GM19468 (cell line): ENCODE data around the gene RASA3.
"Not testable (repeated sequence)": the region's sequence is repeated elsewhere in the genome, so short reads cannot be mapped to it uniquely, and the experiment has no call there.

Experiments used
- ATAC-seq: cut with Tn5 transposase; IDR thresholded peaks from one replicate; pipeline ENCODE4 v1.9.1; 2021; ENCODE audit warnings: mild to moderate bottlenecking, moderate library complexity, moderate number of reproducible peaks; ENCODE audit not compliant: unreplicated experiment; ENCODE audit errors: extremely low read depth

The RASA3 gene

DNA sequence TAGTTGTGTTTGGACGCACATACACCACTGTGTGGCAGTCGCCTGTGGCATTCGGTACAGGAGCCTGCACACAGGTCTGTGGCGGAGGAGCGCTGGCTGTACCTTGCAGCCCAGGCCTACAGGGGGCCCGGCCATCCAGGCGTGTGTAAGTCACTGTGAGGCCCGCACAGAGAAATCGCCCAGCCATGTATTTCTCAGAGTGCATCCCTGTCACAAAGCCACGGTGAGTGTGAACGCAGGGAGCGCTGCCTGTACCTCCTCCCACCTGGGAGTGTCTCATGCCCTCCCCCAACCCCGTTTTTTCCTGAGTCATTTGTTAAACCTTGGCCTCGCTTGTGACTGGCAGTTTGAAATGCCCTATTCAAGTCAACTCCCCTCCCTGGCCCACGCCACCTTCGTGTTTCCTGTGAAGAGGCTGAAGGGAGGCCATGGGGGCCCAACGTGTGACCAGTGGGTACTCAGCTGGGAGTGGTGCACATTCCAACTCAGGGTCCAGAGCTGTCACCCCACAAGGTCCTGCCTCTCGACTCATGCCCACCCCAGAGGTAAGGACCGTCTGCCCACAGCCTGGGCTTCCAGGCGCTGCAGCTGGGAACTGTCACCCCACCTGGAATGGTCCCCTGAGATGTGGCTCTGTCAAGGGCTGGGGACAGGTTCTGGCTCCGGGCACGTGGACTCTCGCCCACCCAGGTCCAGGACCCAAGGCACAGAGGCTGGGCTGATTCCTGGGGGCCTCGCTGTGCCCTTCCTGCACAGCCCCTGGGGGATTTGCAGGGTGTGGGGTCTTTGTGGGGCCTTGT lies 11.6 kb upstream of the RASA3 start:
- ATAC-seq = peak; percentile 32

DNA sequence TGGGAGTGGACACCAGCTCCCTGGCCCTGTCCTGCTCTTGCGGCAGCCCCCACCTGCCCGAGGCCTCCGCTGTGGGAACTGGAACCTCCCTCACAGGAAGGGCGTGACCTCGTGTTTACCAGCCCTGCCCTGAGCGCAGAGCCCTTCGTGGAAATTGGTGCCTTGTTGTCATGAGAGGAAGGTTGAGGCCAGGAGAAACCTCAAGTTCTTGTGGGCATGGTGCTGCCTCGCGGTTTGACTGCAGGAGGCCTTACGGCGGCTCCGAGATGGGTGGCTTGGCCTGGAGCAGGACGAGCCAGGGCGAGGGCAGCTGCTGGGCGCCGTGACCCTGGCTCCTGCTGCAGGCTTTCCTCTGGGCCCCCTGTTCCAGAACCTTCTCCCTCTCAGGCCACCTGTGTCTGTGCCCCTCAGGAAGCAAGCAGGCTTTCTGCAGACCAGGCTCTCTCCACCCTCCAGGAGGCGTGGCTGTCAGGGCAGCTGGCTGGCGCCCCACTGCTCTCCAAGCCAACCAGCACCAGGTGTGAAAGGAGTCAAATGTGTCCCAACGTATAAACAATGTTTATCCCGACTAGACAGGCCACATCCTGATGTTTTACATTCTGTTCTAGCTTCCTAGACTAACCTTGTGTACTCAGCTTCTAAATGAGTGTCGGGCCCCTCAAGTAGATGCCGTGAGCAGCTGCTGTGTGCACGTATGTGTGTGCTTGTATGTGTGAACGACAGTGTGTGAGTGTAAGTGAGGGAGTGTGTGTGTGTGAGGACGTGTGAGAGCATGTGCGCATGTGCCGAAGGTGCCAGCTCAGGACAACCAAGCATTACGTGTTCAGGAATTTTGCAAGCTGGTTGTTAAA lies 10.4 kb upstream of the RASA3 start:
- no peak for ATAC-seq

GRCh38 chr13:114142137-114142550 lies 9.7 kb upstream of the RASA3 start:
- no peak for ATAC-seq

DNA sequence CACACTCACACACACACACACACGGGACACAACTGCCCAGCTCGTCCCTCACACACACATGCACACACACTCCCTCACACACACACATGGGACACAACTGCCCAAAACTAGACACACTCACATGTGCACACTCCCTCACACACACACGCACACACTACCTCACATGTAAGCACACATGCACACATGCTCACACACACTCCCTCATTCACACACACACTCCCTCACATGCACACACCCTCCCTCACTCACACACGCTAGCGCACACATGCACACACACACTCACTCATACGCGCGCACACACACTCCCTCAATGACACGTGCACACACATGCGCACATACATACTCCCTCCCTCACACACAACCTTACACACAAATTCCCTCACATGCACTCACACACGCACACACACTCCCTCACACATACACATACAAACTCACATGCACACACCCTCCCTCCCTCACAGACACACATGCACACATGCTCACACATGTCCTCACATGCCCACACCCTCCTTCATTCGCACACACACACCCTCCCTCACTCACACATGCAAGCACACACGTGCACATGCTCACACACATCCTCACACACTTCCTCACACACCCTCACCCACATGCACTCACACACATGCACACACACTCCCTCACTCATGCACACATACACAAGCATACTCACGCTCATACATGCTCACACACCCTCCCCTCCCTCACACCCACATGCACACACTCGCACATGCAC lies 9.0 kb upstream of the RASA3 start:
- ATAC-seq = no peak

- no peak for ATAC-seq
Measured at GRCh38 chr13:114140906-114141250, 8.5 kb upstream of the RASA3 start.

DNA sequence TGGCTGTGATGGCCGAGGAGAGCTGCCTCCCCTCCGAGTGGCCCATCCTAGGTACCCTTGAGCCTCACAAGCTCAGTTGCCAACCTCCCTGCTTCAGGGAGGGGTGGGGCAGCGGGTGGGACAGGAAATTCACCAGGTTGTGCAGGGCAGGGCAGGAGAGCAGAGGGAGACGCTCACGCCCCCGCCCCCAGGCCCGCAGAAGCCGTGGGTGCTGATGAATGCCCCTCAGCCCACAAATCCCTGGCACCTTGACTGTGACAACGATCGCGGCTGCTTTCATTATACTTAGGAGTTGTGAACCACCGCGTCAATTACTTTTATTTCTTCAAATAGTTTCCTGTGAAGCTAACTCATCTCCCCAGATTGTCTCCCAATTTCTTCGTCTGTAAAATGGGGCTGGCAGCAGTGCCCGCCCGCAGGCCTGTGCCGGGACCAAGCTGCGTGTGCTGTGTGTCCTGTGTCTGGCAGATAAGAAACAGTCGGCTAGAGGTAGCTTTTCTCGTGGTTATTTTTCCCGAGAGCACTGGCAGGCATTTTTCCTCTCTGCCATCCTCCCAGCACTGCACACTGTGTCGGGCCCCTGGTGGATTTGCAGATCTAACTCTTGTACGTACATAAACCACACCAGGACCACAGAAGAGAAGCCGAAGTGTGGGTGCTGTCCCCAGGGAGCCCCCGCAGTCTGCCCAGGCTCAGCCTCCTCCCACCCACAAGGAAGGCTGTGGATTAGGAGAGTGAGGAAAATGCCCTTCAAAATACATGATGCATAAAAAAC lies 7.9 kb upstream of the RASA3 start:
- no peak for ATAC-seq

GRCh38 chr13:114136576-114136975 lies 4.2 kb upstream of the RASA3 start:
- ATAC-seq = no peak

DNA sequence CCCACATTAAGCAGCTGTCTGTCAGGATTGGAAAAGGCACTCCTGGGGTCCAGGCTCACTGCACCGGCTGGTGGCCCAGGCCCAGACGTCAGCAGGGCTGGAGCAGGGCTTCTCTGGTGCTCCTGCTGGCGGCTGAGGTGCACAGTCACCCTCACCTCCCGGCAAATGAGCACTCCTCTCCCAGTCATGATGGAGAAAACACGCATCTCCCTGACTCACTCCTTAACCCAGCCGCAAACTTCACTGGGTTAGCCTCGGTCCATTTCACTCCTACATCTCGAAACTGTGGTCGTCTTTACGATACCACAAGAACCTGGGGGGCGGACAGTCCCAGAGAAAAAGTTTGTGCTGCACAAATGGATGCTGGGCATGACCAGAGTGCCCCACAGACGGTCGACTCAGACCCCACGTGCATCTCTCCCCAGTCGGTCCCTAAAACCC lies 3.3 kb upstream of the RASA3 start:
- ATAC-seq = no peak

- no peak for ATAC-seq
Measured at GRCh38 chr13:114134944-114135610, 2.7 kb upstream of the RASA3 start.

DNA sequence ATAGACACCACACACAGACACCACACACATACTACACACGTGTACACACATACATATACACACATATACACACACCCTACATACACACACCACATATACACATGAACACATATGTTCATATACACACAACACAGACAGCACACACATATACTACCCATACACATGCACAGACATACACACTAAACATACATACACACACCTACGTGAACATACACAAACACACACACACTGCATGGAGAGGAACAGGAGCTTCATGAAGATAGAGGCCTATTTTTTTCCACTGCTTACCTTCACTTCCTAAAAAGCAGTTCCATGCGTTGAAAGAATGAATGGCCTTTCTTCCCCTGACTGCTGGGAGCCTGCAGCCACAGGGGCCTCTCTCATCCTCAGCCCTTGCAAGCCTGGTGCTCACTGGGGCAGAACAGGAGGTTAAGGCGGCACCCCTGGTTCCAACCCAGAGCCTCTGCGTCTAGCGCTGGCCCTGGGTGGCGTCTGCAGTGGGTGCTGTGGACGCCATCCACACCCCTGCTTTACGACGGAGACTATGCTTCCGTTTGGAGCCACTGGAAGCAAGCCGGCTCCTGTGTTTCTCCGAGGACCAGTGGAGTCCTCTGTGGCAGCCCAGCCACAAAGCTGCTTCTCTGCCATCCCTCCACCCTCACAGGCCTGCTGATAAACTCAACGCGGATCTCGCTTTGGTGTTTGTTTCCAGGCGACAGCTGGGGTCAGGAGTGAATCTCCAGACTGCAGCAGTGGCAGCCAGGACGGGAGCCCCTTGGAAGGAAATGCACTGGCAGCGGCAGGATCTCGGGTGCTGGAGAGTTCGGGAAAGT lies 1.9 kb upstream of the RASA3 start:
- no peak for ATAC-seq

GRCh38 chr13:114133552-114133951 lies 1.1 kb upstream of the RASA3 start:
- not testable (repeated sequence) for ATAC-seq

DNA sequence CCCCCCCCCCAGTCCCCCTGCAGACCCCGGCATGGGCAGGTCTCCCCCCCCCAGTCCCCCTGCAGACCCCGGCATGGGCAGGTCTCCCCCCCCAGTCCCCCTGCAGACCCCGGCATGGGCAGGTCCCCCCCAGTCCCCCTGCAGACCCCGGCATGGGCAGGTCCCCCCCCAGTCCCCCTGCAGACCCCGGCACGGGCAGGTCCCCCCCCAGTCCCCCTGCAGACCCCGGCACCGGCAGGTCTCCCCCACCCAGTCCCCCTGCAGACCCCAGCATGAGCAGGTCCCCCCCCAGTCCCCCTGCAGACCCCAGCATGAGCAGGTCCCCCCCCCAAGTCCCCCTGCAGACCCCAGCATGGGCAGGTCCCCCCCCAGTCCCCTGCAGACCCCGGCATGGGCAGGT lies 703 bp upstream of the RASA3 start:
- ATAC-seq = not testable (repeated sequence)

GRCh38 chr13:114131583-114132418 lies 622 bp downstream of the RASA3 start:
- no peak for ATAC-seq

DNA sequence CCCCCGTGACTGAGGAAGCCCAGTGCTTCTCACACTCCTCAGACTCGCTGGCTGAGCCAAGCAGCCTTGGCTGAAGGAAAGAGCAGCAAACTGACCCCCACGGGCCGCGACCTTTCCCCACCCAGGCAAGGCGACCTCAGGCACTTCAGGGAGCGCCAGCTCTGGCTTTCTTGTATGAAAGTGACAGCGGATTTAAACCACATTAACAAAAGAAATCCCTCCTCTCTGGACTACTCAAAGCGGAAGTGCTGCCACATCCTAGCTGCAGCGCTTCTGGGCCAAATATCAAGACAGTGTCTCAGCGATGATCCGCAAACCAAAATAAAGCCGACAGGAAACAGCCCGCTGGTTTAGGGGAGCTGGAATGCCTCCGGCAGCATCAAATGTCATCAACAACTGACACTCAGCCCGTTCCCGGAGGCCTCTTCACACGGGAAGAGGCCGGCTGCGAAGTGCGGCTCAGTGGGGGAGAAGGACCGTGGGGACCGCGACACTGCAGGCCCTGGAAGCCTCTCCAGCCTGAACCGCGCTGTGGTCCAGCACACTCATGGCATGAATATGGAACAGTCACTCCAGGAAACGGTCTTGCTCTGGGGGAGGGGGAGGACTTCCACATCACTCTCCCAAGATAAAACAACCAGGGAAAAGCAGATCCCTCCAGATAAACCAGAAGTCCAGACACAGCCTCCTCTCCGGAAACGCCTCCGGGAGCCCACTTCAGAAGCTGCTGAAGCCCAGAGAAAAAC lies 1.4 kb downstream of the RASA3 start:
- ATAC-seq = no peak

- ATAC-seq = no peak
Measured at GRCh38 chr13:114130131-114130836, 2.1 kb downstream of the RASA3 start.

GRCh38 chr13:114129649-114130062 lies 2.8 kb downstream of the RASA3 start:
- ATAC-seq = no peak
